ENCODE measurements around the gene TMEM168. TPM values are rescaled to one million over a fixed set of nuclear protein-coding genes. Genes with fewer than 3 reads are reported as not detected.

The TMEM168 gene
- total RNA-seq, 1 donor from 2014 or later: 10.8 TPM

DNA sequence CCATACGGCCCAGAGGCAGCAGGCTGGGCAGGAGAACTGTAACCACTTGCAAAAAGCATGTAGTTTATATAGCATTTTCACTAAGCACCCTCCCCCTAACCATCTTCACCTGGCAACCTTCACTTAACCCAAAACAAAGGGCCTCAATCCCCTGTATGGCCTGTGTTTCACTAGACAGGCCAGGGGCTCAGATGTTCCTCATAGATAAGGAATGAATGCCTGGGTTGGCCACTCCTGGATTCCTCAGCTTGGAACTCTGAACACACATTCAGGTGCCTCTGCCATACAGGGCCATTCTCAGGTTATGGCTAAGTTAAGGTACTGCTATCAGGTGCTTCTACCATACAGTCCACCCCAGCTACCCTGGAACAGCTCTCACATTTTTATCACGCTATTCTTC, 10.3 kb upstream of the TMEM168 start:
- no peak overlapping the region for H3K27ac ChIP-seq (ENCODE audit: low read depth, low read length)
- no peak overlapping the region for H2AFZ ChIP-seq (ENCODE audit: low read depth, low read length)
- DNase-seq (ENCODE audit: low read depth) (no peak), FAIRE-seq (no peak)
- TF ChIP-seq, protein P1, sequence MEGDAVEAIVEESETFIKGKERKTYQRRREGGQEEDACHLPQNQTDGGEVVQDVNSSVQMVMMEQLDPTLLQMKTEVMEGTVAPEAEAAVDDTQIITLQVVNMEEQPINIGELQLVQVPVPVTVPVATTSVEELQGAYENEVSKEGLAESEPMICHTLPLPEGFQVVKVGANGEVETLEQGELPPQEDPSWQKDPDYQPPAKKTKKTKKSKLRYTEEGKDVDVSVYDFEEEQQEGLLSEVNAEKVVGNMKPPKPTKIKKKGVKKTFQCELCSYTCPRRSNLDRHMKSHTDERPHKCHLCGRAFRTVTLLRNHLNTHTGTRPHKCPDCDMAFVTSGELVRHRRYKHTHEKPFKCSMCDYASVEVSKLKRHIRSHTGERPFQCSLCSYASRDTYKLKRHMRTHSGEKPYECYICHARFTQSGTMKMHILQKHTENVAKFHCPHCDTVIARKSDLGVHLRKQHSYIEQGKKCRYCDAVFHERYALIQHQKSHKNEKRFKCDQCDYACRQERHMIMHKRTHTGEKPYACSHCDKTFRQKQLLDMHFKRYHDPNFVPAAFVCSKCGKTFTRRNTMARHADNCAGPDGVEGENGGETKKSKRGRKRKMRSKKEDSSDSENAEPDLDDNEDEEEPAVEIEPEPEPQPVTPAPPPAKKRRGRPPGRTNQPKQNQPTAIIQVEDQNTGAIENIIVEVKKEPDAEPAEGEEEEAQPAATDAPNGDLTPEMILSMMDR (IDR thresholded peaks at IDR 0.05; ENCODE audit: insufficient read depth, low read depth, low read length): no peak
- TF ChIP-seq EZH2 (IDR thresholded peaks at IDR 0.05; ENCODE audit: insufficient read depth, low read length): no peak
- no peaks in the 10 kb centered on the region for H3K27me3 Mint-ChIP-seq (ENCODE audit: low read depth, unreplicated experiment)
- no peaks in the 10 kb centered on the region for H3K9me3 ChIP-seq (ENCODE audit: insufficient read depth, low read depth, low read length)
- no peaks in the 10 kb centered on the region for H3K4me1 Mint-ChIP-seq (ENCODE audit: low read depth, unreplicated experiment)
- no peak overlapping the region for H3K27ac Mint-ChIP-seq (ENCODE audit: unreplicated experiment)
- H3K4me3 Mint-ChIP-seq (ENCODE audit: unreplicated experiment): no peak overlapping the region
- H3K36me3 ChIP-seq (ENCODE audit: insufficient read depth, low read length): no peaks in the 10 kb centered on the region
- H3K4me2 ChIP-seq (ENCODE audit: low read length): no peak overlapping the region
- no peaks in the 10 kb centered on the region for H3K4me1 ChIP-seq (ENCODE audit: insufficient read depth, low read length)
- H3K27me3 ChIP-seq (ENCODE audit: insufficient read depth, low read length): no peaks in the 10 kb centered on the region
- H3K4me3 ChIP-seq (ENCODE audit: insufficient read depth, low read depth, low read length): no peak overlapping the region
- H3K36me3 Mint-ChIP-seq (ENCODE audit: low read depth, unreplicated experiment): no peaks in the 10 kb centered on the region
- no peaks in the 10 kb centered on the region for H4K20me1 ChIP-seq (ENCODE audit: insufficient read depth, low read length)
- H3K9me3 Mint-ChIP-seq (ENCODE audit: unreplicated experiment): no peaks in the 10 kb centered on the region
- H3K9ac ChIP-seq (ENCODE audit: low read length): no peak overlapping the region
- H3K79me2 ChIP-seq (ENCODE audit: insufficient read depth, low read length): no peaks in the 10 kb centered on the region

DNA sequence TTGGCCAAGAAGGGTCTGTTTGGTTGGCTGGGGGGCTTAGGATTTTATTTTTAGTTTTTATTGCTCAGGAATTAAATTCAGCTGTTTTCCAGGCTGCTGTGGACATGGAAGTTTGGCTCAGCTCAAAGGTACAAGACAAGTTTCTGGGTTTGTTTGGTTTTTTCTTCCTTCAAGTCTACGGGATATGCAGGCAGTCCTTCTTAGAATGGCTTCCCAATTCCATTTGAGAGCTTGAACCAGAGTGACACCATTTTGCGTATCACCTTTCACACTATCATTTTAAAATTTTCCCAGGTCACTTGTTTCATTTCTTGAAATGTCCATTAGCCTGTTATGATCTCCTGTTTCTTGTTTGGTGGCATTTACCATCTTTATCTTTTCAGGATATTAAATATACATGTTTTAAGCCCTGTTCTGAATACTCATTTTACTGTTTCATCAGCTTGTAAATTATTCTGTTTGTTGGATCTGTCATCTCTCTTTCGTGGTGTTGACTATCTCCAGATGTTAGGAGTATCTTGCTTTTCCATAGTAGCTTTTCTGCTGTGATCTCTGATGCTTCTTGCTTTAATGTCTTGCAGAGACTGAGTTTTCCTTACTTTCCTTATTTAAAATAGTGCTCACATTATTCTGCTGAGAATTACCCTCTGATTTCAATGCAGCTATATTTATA, 9.4 kb upstream of the TMEM168 start:
- H3K27ac ChIP-seq (ENCODE audit: low read depth, low read length): no peak overlapping the region
- H3K79me2 ChIP-seq (ENCODE audit: insufficient read depth, low read length): no peaks in the 10 kb centered on the region
- Mint-ChIP-seq H3K9me3 (ENCODE audit: unreplicated experiment) (no peaks in the 10 kb centered on the region), H3K4me1 (ENCODE audit: low read depth, unreplicated experiment) (no peaks in the 10 kb centered on the region), H3K36me3 (ENCODE audit: low read depth, unreplicated experiment) (no peaks in the 10 kb centered on the region), H3K27me3 (ENCODE audit: low read depth, unreplicated experiment) (no peaks in the 10 kb centered on the region), H3K4me3 (ENCODE audit: unreplicated experiment) (no peak overlapping the region), H3K27ac (ENCODE audit: unreplicated experiment) (no peak overlapping the region)
- no peak for FAIRE-seq
- no peaks in the 10 kb centered on the region for H4K20me1 ChIP-seq (ENCODE audit: insufficient read depth, low read length)
- H3K36me3 ChIP-seq (ENCODE audit: insufficient read depth, low read length): no peaks in the 10 kb centered on the region
- H3K9me3 ChIP-seq (ENCODE audit: insufficient read depth, low read depth, low read length): no peaks in the 10 kb centered on the region
- no peak overlapping the region for H2AFZ ChIP-seq (ENCODE audit: low read depth, low read length)
- H3K27me3 ChIP-seq (ENCODE audit: insufficient read depth, low read length): no peaks in the 10 kb centered on the region
- no peak overlapping the region for H3K4me3 ChIP-seq (ENCODE audit: insufficient read depth, low read depth, low read length)
- DNase-seq (ENCODE audit: low read depth): no peak
- no peak overlapping the region for H3K4me2 ChIP-seq (ENCODE audit: low read length)
- no peak for TF ChIP-seq EZH2 (IDR thresholded peaks at IDR 0.05; ENCODE audit: insufficient read depth, low read length)
- TF ChIP-seq, protein P1 (IDR thresholded peaks at IDR 0.05; ENCODE audit: insufficient read depth, low read depth, low read length): no peak
- H3K9ac ChIP-seq (ENCODE audit: low read length): no peak overlapping the region
- H3K4me1 ChIP-seq (ENCODE audit: insufficient read depth, low read length): no peaks in the 10 kb centered on the region
